ENCODE measurements around the gene TRIM46.

GRCh38 chr1:155183775-155184221 is 10.1 kb downstream of the TRIM46 start:
- TF ChIP-seq EZH2 (IDR thresholded peaks at IDR 0.05; ENCODE audit: insufficient read depth, poor library complexity, severe bottlenecking), result no peak
- TF ChIP-seq EZH2phosphoT487 (IDR thresholded peaks at IDR 0.05; ENCODE audit: insufficient read depth, low read depth), result no peak

All from GM23248 (cell line).